Tracheal epithelial cell (primary cell): ENCODE results near the gene UNC13C. TPM values are rescaled to one million over a fixed set of nuclear protein-coding genes. Genes with fewer than 3 reads are reported as not detected.

Experiments
- total RNA-seq: library from RNA; depleted of rRNA; stranded (reverse); fragments of >200 nt; gene quantifications from 2 replicates; pipeline ENCODE4 v1.2.1, GENCODE V29; 2014

Gene UNC13C
- total RNA-seq = 0.43 and 0.72 TPM in 2 replicates

GRCh38 chr15:53978253-53978906 lies at the start of gene UNC13C:
TSS of gene UNC13C (plus strand) at chr15:53978441. CDS start at chr15:54012904, 34,463 bp downstream.

Other genes with a start within 250 kb of the UNC13C start
- under 0.01 and 0.96 TPM in 2 replicates for gene WDR72, start 218.8 kb upstream of the UNC13C start, total RNA-seq